Adrenal gland (tissue), 12 donors: Measurements from ENCODE around the gene TP53AIP1. TPM values are rescaled to one million over a fixed set of nuclear protein-coding genes. Genes with fewer than 3 reads are reported as not detected.
A peak's percentile ranks its signal among the peaks of the same experiment; 100 is the strongest.

Experiments used
- DNase-seq, 7 donors: peaks; one replicate each; pipeline ENCODE4 v3.0.0-alpha.2; 2019 to 2020
- H3K27ac ChIP-seq, 5 donors: fragments of 200-600 bp; sonication (generic) in 4 of 5; 1 replicate in 3 of 5; 2 replicates in 2 of 5; pipeline versions ENCODE4 v1.5.1 to v1.8.0; 2016 to 2020; ENCODE audit warnings: mild to moderate bottlenecking in 1 of 5
- H3K27me3 ChIP-seq: fragments of 200-600 bp; 2 replicates; pipeline ENCODE4 v1.8.0; 2021
- H3K36me3 ChIP-seq, 2 donors: fragments of 200-600 bp; replicated peaks in 1 of 2; 1 replicate in 1 of 2; 2 replicates in 1 of 2; pipeline versions ENCODE4 v1.5.1 to v1.8.0; 2018 to 2022
- H3K4me1 ChIP-seq, 2 donors: fragments of 200-600 bp; replicated peaks in 1 of 2; 1 replicate in 1 of 2; 2 replicates in 1 of 2; pipeline versions ENCODE4 v1.5.1 to v1.8.0; 2018 to 2021
- H3K4me3 ChIP-seq, 4 donors: fragments of 200-600 bp; sonication (generic) in 3 of 4; one replicate each; pipeline ENCODE4 v1.5.1; 2016 to 2018
- H3K9me3 ChIP-seq, 3 donors: fragments of 200-600 bp; sonication (generic) in 1 of 3; replicated peaks in 1 of 3; 1 replicate in 2 of 3; 2 replicates in 1 of 3; pipeline versions ENCODE4 v1.5.1 to v1.8.0; 2016 to 2021
- CTCF ChIP-seq, 6 experiments: fragments of 450-650 bp in 4 of 6; fragments of 200-600 bp in 2 of 6; sonication (generic) in 1 of 6; IDR thresholded peaks; 1 replicate in 5 of 6; 2 replicates in 1 of 6; pipeline versions ENCODE4 v1.5.1 to v1.8.0; 2016 to 2021; ENCODE audit warnings: antibody characterized with exemption in 6 of 6, mild to moderate bottlenecking in 2 of 6, moderate library complexity in 1 of 6
- POLR2A ChIP-seq, 2 donors: fragments of 450-650 bp; IDR thresholded peaks; one replicate each; pipeline ENCODE4 v1.6.1; 2017; ENCODE audit warnings: antibody characterized with exemption in 2 of 2, mild to moderate bottlenecking in 2 of 2, moderate library complexity in 1 of 2
- WGBS, 4 donors: extraction: QIAGEN DNeasy Blood & Tissue Kit in 2 of 4; methylation state at CpG; one replicate each; pipeline versions ENCODE4 v1.1.5 to v1.1.7; 2013 to 2017; 5-methylcytosine and 5-hydroxymethylcytosine counted together
- intact Hi-C, 2 donors: fragments of 100-400 bp; cut with DNase I; formaldehyde crosslinking; loops; one replicate each; pipeline versions ENCODE4 v1.14.1 to v1.15.0; 2022 to 2023
- polyA plus RNA-seq, 3 donors: library from polyadenylated mRNA; stranded (reverse); fragments of 200-250 nt in 2 of 3; fragments of 350-450 nt in 1 of 3; fragmentation: Illumina TruSeq in 1 of 3; extraction: RNeasy Lipid Tissue Mini Kit (QIAGEN cat#74804) in 1 of 3; gene quantifications; one replicate each; pipeline ENCODE4 v1.2.3, GENCODE V29; 2013 to 2014
- total RNA-seq, 9 donors: library from RNA; depleted of rRNA in 4 of 9; stranded (reverse); fragments of >200 nt in 4 of 9; fragments of 120-200 nt in 1 of 9; fragmentation: NEBNext Ultra II Directional in 1 of 9; extraction: Animal tissue kit (Norgen Biotek cat#: 25700) in 1 of 9; gene quantifications; one replicate each; pipeline versions ENCODE4 v1.1.0 to v1.2.4, GENCODE V29; 2013 to 2023
- donor health status: healthy with polysubstance abuse.
- donor health status: Bipolar disorder and iron deficiency.
- donor health status: DM: yes; HTN: yes; CAD: no.
- donor health status: DM: no; HTN: no; CAD: no.
- donor health status: DM: no; HTN: no; CAD: no.
- donor health status: DM: yes; HTN: yes; CAD: no.

The TP53AIP1 gene
- total and polyA plus RNA-seq, 12 donors: 0.11 to 1.7 (median 0.30) TPM; not detected in 2

- 88 to 98% (median 90%) methylated on average over 14 to 16 of the region's 16 CpGs for WGBS, 4 donors
- Histone ChIP-seq H3K27me3 (no peaks in the 10 kb centered on the region), H3K9me3 (no peaks in the 10 kb centered on the region), H3K4me3 (no peak overlapping the region), H3K4me1 (no peaks in the 10 kb centered on the region), H3K36me3 (no peaks in the 10 kb centered on the region), H3K27ac (no peak overlapping the region)
- TF ChIP-seq POLR2A (IDR thresholded peaks at IDR 0.05): no peak
- DNase-seq: no peak
- intact Hi-C loops: no loop called here
These were observed 4.3 kb downstream of the TP53AIP1 start for GRCh38 chr11:128938156-128938885.

GRCh38 chr11:128937480-128937879 is 5.2 kb downstream of the TP53AIP1 start:
- Histone ChIP-seq H3K9me3 (no peaks in the 10 kb centered on the region), H3K4me3 (no peak overlapping the region), H3K27ac (peak overlapping the region in 2 of 5 donors; percentile 1 to 34), H3K27me3 (no peaks in the 10 kb centered on the region), H3K4me1 (no peaks in the 10 kb centered on the region), H3K36me3 (no peaks in the 10 kb centered on the region)
- WGBS, 4 donors: 82 to 91% (median 87%) methylated on average over 4 to 9 of the region's 9 CpGs
- no peak for DNase-seq
- TF ChIP-seq POLR2A (IDR thresholded peaks at IDR 0.05) (no peak), CTCF (IDR thresholded peaks at IDR 0.05) (no peak)
- intact Hi-C loops: no loop called here

- Histone ChIP-seq H3K4me1 (no peaks in the 10 kb centered on the region), H3K9me3 (no peaks in the 10 kb centered on the region), H3K27me3 (no peaks in the 10 kb centered on the region), H3K27ac (peak overlapping the region in 2 of 5 donors; percentile 1 to 34), H3K4me3 (no peak overlapping the region), H3K36me3 (no peaks in the 10 kb centered on the region)
- 56 to 69% (median 67%) methylated on average over 13 to 16 of the region's 16 CpGs for WGBS, 4 donors
- intact Hi-C loops: no loop called here
- DNase-seq: peak in 6 of 7 donors; percentile 35 to 77 (median 48)
- TF ChIP-seq POLR2A (IDR thresholded peaks at IDR 0.05) (no peak), CTCF (IDR thresholded peaks at IDR 0.05) (no peak)
These were observed 5.9 kb downstream of the TP53AIP1 start for GRCh38 chr11:128936606-128937251.

- Histone ChIP-seq H3K4me1 (no peaks in the 10 kb centered on the region), H3K27ac (no peak overlapping the region), H3K9me3 (no peaks in the 10 kb centered on the region), H3K27me3 (no peaks in the 10 kb centered on the region), H3K4me3 (no peak overlapping the region), H3K36me3 (no peaks in the 10 kb centered on the region)
- DNase-seq: no peak
- TF ChIP-seq CTCF (IDR thresholded peaks at IDR 0.05) (no peak), POLR2A (IDR thresholded peaks at IDR 0.05) (no peak)
- intact Hi-C loops: no loop called here
- 93 to 95% (median 94%) methylated on average over 10 of the region's 10 CpGs for WGBS, 4 donors
These were observed 7.7 kb downstream of the TP53AIP1 start for GRCh38 chr11:128934926-128935325.
